Endothelial cell (in vitro differentiated cells): ENCODE results near the gene NKX2-2. TPM values are rescaled to one million over a fixed set of nuclear protein-coding genes. Genes with fewer than 3 reads are reported as not detected.
"Not testable (repeated sequence)": the region's sequence is repeated elsewhere in the genome, so short reads cannot be mapped to it uniquely, and the experiment has no call there.

Source experiments
- DNase-seq: peaks from one replicate; pipeline ENCODE4 v3.0.0; 2021; ENCODE audit warnings: low spot score
- H3K27ac Mint-ChIP-seq: one replicate; pipeline ENCODE4 v1.8.0; 2021; ENCODE audit warnings: mixed read lengths, inconsistent platforms; ENCODE audit not compliant: unreplicated experiment
- H3K27me3 Mint-ChIP-seq: one replicate; pipeline ENCODE4 v1.8.0; 2021; ENCODE audit warnings: mild to moderate bottlenecking, moderate library complexity, mixed read lengths, inconsistent platforms; ENCODE audit not compliant: unreplicated experiment
- H3K36me3 Mint-ChIP-seq: one replicate; pipeline ENCODE4 v1.8.0; 2021; ENCODE audit warnings: mild to moderate bottlenecking, low read depth, mixed read lengths, inconsistent platforms; ENCODE audit not compliant: unreplicated experiment
- H3K4me1 Mint-ChIP-seq: one replicate; pipeline ENCODE4 v1.8.0; 2021; ENCODE audit warnings: mild to moderate bottlenecking, mixed read lengths, inconsistent platforms; ENCODE audit not compliant: unreplicated experiment
- H3K4me3 Mint-ChIP-seq: one replicate; pipeline ENCODE4 v1.8.0; 2021; ENCODE audit warnings: mild to moderate bottlenecking, mixed read lengths, inconsistent platforms; ENCODE audit not compliant: unreplicated experiment
- H3K9me3 Mint-ChIP-seq: one replicate; pipeline ENCODE4 v1.8.0; 2021; ENCODE audit warnings: mixed read lengths, inconsistent platforms; ENCODE audit not compliant: unreplicated experiment
- CTCF ChIP-seq: fragments of 200-600 bp; sonication (generic); IDR thresholded peaks from one replicate; pipeline ENCODE4 v1.5.0; 2021; ENCODE audit warnings: antibody characterized with exemption; ENCODE audit not compliant: unreplicated experiment
- total RNA-seq: library from RNA; stranded (reverse); fragmentation: NEBNext Ultra II Directional; extraction: Animal tissue kit (Norgen Biotek cat#: 25700); gene quantifications from one replicate; pipeline ENCODE4 v1.2.1, GENCODE V29; 2021; ENCODE audit not compliant: unreplicated experiment

NKX2-2 gene
- total RNA-seq, 1 donor from 2014 or later = 0.82 TPM

- no peak overlapping the region for H3K27ac Mint-ChIP-seq
- no peak overlapping the region for H3K4me3 Mint-ChIP-seq
- H3K36me3 Mint-ChIP-seq = no peaks in the 10 kb centered on the region
- H3K27me3 Mint-ChIP-seq = no peaks in the 10 kb centered on the region
- TF ChIP-seq CTCF = no peak
- no peak for DNase-seq
- H3K4me1 Mint-ChIP-seq = no peaks in the 10 kb centered on the region
- H3K9me3 Mint-ChIP-seq = no peaks in the 10 kb centered on the region
Measured at GRCh38 chr20:21490105-21490504, 23.8 kb downstream of the NKX2-2 start.

- H3K27ac Mint-ChIP-seq, H3K27me3 Mint-ChIP-seq, H3K36me3 Mint-ChIP-seq, H3K4me1 Mint-ChIP-seq, H3K9me3 Mint-ChIP-seq, DNase-seq, H3K4me3 Mint-ChIP-seq: not testable (repeated sequence)
Measured at GRCh38 chr20:21480144-21480543, 33.7 kb downstream of the NKX2-2 start.

GRCh38 chr20:21465799-21466198, 48.1 kb downstream of the NKX2-2 start:
- DNase-seq = no peak
- Mint-ChIP-seq H3K4me3 (no peak overlapping the region), H3K27me3 (no peaks in the 10 kb centered on the region), H3K4me1 (no peaks in the 10 kb centered on the region), H3K27ac (no peak overlapping the region), H3K9me3 (no peaks in the 10 kb centered on the region), H3K36me3 (no peaks in the 10 kb centered on the region)
- no peak for TF ChIP-seq CTCF

GRCh38 chr20:21464916-21465315, 48.9 kb downstream of the NKX2-2 start:
- Mint-ChIP-seq H3K4me3 (no peak overlapping the region), H3K36me3 (no peaks in the 10 kb centered on the region), H3K9me3 (no peaks in the 10 kb centered on the region), H3K27me3 (no peaks in the 10 kb centered on the region), H3K4me1 (no peaks in the 10 kb centered on the region), H3K27ac (no peak overlapping the region)
- no peak for DNase-seq
- TF ChIP-seq CTCF = no peak

Other genes starting within 250 kb of the NKX2-2 start
- 76.4 TPM for gene XRN2, start 210.7 kb downstream of the NKX2-2 start, total RNA-seq
- gene NKX2-4, start 116.5 kb downstream of the NKX2-2 start, total RNA-seq = not detected
- gene PAX1, start 191.6 kb upstream of the NKX2-2 start, total RNA-seq = not detected